OCI-LY1 (cell line): ENCODE results near the gene ZSWIM4.
"Not testable (repeated sequence)": the region's sequence is repeated elsewhere in the genome, so short reads cannot be mapped to it uniquely, and the experiment has no call there.

ENCODE experiments used
- H2AFZ ChIP-seq: fragments of 200-600 bp; sonication (generic), shearing (Covaris generic); 2 replicates; pipeline ENCODE4 v1.6.0; 2014; ENCODE audit warnings: antibody characterized with exemption, mild to moderate bottlenecking, low read length
- H3F3A ChIP-seq: fragments of 200-600 bp; sonication (generic), shearing (Covaris generic); 2 replicates; pipeline ENCODE4 v1.6.0; 2014; ENCODE audit warnings: mild to moderate bottlenecking, antibody characterized with exemption, low read length, moderate library complexity; ENCODE audit not compliant: insufficient read depth
- H3K27ac ChIP-seq: fragments of 200-600 bp; sonication (generic); 2 replicates; pipeline ENCODE4 v1.5.1; 2014; ENCODE audit warnings: low read length, mixed run types, mild to moderate bottlenecking, low read depth; ENCODE audit not compliant: poor library complexity, severe bottlenecking
- H3K27me3 ChIP-seq: fragments of 200-600 bp; sonication (generic); 2 replicates; pipeline ENCODE4 v1.6.0; 2014; ENCODE audit warnings: antibody characterized with exemption, mild to moderate bottlenecking, low read length, moderate library complexity; ENCODE audit not compliant: insufficient read depth
- H3K36me3 ChIP-seq: fragments of 200-600 bp; sonication (generic); 2 replicates; pipeline ENCODE4 v1.6.1; 2014; ENCODE audit warnings: mild to moderate bottlenecking, antibody characterized with exemption, low read length, moderate library complexity, mixed read lengths; ENCODE audit not compliant: insufficient read depth
- H3K4me1 ChIP-seq: fragments of 200-600 bp; sonication (generic); 2 replicates; pipeline ENCODE4 v1.5.1; 2014; ENCODE audit warnings: mild to moderate bottlenecking, low read length, moderate library complexity; ENCODE audit not compliant: insufficient read depth, severe bottlenecking
- H3K4me2 ChIP-seq: fragments of 200-600 bp; sonication (generic), shearing (Covaris generic); 2 replicates; pipeline ENCODE4 v1.6.1; 2014; ENCODE audit warnings: low read length
- H3K4me3 ChIP-seq: fragments of 200-600 bp; sonication (generic); 2 replicates; pipeline ENCODE4 v1.5.1; 2014; ENCODE audit warnings: low read length, low read depth, mild to moderate bottlenecking, mixed read lengths; ENCODE audit not compliant: poor library complexity, severe bottlenecking
- H3K79me2 ChIP-seq: fragments of 200-600 bp; shearing (Covaris generic); 2 replicates; pipeline ENCODE4 v1.6.1; 2016; ENCODE audit warnings: mixed run types, low read length, mixed read lengths; ENCODE audit not compliant: insufficient read depth
- H3K9ac ChIP-seq: fragments of 200-600 bp; sonication (generic), shearing (Covaris generic); 2 replicates; pipeline ENCODE4 v1.6.1; 2014; ENCODE audit warnings: mild to moderate bottlenecking, low read length, mixed read lengths
- H3K9me2 ChIP-seq: fragments of 200-600 bp; sonication (generic), shearing (Covaris generic); 2 replicates; pipeline ENCODE4 v1.6.1; 2014; ENCODE audit warnings: low read depth, mild to moderate bottlenecking, low read length, mixed read lengths
- H3K9me3 ChIP-seq: fragments of 200-600 bp; shearing (Covaris generic); 2 replicates; pipeline ENCODE4 v1.6.1; 2014; ENCODE audit warnings: low read length, mixed read lengths
- H4K20me1 ChIP-seq: fragments of 200-600 bp; sonication (generic), shearing (Covaris generic); 2 replicates; pipeline ENCODE4 v1.6.0; 2016; ENCODE audit warnings: mild to moderate bottlenecking, low read length; ENCODE audit not compliant: insufficient read depth
- EZH2 ChIP-seq: fragments of 200-600 bp; sonication (generic), shearing (Covaris generic); IDR thresholded peaks from 2 replicates; pipeline ENCODE4 v1.8.0; 2017; ENCODE audit warnings: borderline replicate concordance, mixed run types, mild to moderate bottlenecking, antibody characterized with exemption, low read length, moderate library complexity, mixed read lengths
- TF ChIP-seq, protein P1 (sequence below): fragments of 200-600 bp; sonication (generic), shearing (Covaris generic); IDR thresholded peaks from 2 replicates; pipeline ENCODE4 v1.5.1; 2017; ENCODE audit warnings: mild to moderate bottlenecking, antibody characterized with exemption, low read length, moderate library complexity, mixed read lengths

Gene ZSWIM4

DNA sequence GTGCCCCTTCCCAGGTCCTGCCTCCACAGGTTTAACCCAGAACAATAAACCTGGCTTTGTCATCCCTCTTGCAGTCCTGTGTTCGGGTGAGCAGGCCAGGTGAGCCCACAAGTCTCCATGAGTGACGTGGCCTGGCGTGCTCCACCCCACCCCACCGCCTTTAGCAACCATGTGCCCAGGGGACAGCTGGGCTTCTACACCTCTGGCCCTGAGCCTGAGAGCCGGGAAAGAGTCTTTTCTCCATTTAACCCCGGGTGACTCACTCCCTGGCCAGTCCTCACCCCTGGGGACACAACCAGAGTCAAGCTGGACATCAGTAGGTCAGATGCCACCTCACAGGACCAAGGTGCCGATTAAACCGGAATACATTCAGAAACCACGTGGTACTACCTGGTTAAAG lies 16.8 kb upstream of the ZSWIM4 start:
- TF ChIP-seq, protein P1, sequence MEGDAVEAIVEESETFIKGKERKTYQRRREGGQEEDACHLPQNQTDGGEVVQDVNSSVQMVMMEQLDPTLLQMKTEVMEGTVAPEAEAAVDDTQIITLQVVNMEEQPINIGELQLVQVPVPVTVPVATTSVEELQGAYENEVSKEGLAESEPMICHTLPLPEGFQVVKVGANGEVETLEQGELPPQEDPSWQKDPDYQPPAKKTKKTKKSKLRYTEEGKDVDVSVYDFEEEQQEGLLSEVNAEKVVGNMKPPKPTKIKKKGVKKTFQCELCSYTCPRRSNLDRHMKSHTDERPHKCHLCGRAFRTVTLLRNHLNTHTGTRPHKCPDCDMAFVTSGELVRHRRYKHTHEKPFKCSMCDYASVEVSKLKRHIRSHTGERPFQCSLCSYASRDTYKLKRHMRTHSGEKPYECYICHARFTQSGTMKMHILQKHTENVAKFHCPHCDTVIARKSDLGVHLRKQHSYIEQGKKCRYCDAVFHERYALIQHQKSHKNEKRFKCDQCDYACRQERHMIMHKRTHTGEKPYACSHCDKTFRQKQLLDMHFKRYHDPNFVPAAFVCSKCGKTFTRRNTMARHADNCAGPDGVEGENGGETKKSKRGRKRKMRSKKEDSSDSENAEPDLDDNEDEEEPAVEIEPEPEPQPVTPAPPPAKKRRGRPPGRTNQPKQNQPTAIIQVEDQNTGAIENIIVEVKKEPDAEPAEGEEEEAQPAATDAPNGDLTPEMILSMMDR: no peak
- TF ChIP-seq EZH2: no peak
- H4K20me1 ChIP-seq: no peaks in the 10 kb centered on the region

DNA sequence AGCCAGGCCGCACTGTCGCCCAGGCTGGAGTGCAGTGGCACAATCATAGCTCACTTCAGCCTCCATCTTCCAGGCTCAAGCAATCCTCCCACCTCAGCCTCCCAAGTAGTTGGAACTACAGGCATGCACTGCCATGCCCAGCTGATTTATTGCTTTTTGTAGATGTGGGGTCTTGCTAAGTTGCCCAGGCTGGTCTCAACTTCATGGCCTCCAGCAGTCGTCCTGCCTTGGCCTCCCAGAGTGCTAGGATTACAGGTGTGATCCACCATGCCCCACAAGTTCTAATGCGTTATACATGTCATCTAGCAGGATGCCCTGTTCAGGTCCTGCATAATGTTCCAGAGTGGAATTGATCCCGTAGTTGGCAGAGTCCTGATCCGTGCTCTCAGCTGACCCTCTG lies 16.4 kb upstream of the ZSWIM4 start:
- H3K9me2 ChIP-seq: no peaks in the 10 kb centered on the region

More for the DNA sequence above, 16.8 kb upstream of the ZSWIM4 start:
- no peaks in the 10 kb centered on the region for H3F3A ChIP-seq
- no peak overlapping the region for H3K27ac ChIP-seq
- no peaks in the 10 kb centered on the region for H3K9me3 ChIP-seq
- no peaks in the 10 kb centered on the region for H3K27me3 ChIP-seq
- H3K9ac ChIP-seq: no peak overlapping the region
- H3K4me2 ChIP-seq: no peak overlapping the region
- H2AFZ ChIP-seq: no peak overlapping the region
- H3K9me2 ChIP-seq: no peaks in the 10 kb centered on the region
- H3K4me3 ChIP-seq: no peak overlapping the region
- H3K79me2 ChIP-seq: peaks cover 14% of the 10 kb centered on the region
- H3K4me1 ChIP-seq: peaks cover 13% of the 10 kb centered on the region
- H3K36me3 ChIP-seq: peaks cover 37% of the 10 kb centered on the region

DNA sequence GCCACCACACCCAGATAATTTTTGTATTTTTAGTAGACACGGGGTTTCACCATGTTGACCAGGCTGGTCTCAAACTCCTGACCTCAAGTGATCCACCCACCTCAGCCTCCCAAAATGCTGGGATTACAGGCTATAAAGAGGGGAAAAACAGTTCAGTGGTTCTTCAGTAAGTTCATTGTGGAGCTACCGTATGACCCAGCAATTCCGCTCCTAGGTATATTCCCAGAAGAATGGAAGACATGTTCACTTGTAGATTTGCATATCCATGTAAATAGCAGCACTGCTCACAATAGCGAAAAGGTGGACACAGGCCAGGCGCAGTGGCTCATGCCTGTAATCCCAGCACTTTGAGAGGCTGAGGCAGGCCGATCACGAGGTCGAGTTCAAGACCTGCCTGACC lies 15.4 kb upstream of the ZSWIM4 start:
- not testable (repeated sequence) for H3F3A ChIP-seq, H3K27ac ChIP-seq, H3K9ac ChIP-seq, H3K9me3 ChIP-seq, H3K27me3 ChIP-seq, H3K9me2 ChIP-seq, H3K4me2 ChIP-seq, H3K4me3 ChIP-seq, H2AFZ ChIP-seq, H4K20me1 ChIP-seq
- H3K36me3 ChIP-seq: peaks cover 37% of the 10 kb centered on the region
- H3K79me2 ChIP-seq: peaks cover 11% of the 10 kb centered on the region
- H3K4me1 ChIP-seq: peaks cover 26% of the 10 kb centered on the region

More for the DNA sequence above, 16.4 kb upstream of the ZSWIM4 start:
- Histone ChIP-seq H3K27ac (no peak overlapping the region), H3K36me3 (peaks cover 37% of the 10 kb centered on the region), H3F3A (no peaks in the 10 kb centered on the region), H3K4me2 (no peak overlapping the region), H2AFZ (no peak overlapping the region), H3K27me3 (no peaks in the 10 kb centered on the region), H3K9ac (no peak overlapping the region), H3K9me3 (no peaks in the 10 kb centered on the region), H3K79me2 (peaks cover 14% of the 10 kb centered on the region), H3K4me3 (no peak overlapping the region), H3K4me1 (peaks cover 18% of the 10 kb centered on the region), H4K20me1 (no peaks in the 10 kb centered on the region)
- TF ChIP-seq, protein P1: no peak

DNA sequence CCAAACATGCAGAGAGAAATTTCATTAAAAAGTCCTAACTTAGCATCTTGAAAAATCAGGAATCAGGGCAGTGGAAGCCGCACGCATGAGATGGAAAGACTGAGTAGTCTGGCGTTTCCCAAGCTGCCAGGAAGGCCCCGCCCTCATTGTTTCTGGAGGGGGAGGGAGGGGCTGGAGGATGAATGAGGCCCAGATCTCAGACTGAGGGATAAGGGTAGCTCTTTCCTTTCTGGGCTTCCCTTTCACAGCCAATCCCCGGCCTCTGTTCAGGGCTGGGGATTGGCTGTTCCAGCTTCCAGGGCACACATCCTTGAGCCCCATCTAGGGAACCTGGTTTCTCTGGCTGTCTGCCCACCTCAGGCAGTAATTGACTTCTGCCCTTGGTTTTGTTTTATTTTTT lies 13.7 kb upstream of the ZSWIM4 start:
- H3K27me3 ChIP-seq: no peaks in the 10 kb centered on the region
- H3K9me3 ChIP-seq: no peaks in the 10 kb centered on the region
- no peak overlapping the region for H3K4me2 ChIP-seq
- TF ChIP-seq, protein P1: no peak
- TF ChIP-seq EZH2: no peak
- H3K27ac ChIP-seq: no peak overlapping the region
- H4K20me1 ChIP-seq: no peaks in the 10 kb centered on the region
- no peaks in the 10 kb centered on the region for H3K9me2 ChIP-seq
- H3K4me3 ChIP-seq: no peak overlapping the region
- H3K36me3 ChIP-seq: peaks cover 33% of the 10 kb centered on the region
- H2AFZ ChIP-seq: no peak overlapping the region
- H3K9ac ChIP-seq: no peak overlapping the region
- H3K4me1 ChIP-seq: peaks cover 22% of the 10 kb centered on the region
- no peaks in the 10 kb centered on the region for H3F3A ChIP-seq
- H3K79me2 ChIP-seq: no peaks in the 10 kb centered on the region
